ENCODE results near the gene ANKRD40.

Gene ANKRD40

DNA sequence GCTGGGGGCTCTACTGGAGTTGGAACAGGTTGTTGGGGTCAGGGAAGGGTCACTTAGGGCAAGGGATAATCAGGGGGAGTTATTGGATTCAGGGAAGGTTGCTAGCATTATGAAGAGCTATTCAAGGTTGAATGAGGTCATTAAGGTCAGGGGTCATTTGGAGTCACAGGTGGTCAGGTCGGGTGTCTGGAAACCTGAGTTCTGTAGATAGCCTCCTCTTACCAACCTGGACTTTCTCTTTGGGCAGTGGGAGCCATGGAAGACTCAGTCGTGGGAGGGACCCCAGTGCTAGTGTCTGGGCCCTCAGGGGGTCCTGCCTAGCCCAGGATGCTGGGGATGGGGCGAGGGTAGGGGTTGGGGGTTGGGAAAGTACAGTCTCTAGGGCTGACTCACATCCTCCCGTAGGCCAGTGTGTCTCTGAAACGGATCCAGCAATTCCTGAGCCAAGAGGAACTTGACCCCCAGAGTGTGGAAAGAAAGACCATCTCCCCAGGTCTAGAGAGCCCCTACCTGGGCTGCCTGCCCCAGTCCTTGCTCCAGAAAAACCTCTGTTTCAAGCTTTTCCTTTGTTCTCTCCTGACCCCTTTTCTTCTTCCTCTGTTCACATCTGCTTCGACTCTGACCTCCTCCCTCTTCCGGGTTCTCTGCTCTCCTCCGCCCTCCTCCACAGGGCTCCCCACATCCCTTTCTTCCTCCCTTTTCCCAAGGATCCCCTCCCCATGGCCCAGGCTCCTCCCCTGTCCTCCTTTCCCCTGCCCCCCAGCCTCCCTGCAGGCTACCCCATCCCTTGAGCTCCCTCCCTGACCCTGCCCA, 39.5 kb downstream of the ANKRD40 start:
- peak; percentile 50 for DNase-seq (ENCODE audit: low read depth)

DNA sequence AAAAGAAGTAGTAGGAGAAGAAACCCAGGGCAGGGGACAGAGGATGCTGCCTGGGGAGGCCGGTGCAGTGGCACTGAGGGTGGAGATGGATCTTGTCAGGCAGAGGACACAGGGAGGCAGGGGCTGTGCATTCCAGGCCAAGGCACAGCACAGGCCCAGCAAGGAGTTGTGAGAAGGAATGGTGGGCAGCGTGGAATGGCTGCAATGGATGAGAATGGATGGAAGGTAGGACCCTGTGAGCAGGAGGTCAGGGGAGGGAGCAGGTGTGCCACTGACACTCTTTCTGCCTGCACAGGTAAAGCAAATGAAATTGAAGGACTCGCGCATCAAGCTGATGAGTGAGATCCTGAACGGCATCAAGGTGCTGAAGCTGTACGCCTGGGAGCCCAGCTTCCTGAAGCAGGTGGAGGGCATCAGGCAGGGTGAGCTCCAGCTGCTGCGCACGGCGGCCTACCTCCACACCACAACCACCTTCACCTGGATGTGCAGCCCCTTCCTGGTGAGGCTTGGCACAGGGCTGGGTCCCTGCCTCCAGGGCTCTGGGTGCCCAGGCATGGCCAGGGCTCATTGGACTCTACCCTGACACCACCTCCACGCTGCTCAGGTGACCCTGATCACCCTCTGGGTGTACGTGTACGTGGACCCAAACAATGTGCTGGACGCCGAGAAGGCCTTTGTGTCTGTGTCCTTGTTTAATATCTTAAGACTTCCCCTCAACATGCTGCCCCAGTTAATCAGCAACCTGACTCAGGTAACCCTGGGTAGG, 40.3 kb downstream of the ANKRD40 start:
- no peak for DNase-seq (ENCODE audit: low read depth)

DNA sequence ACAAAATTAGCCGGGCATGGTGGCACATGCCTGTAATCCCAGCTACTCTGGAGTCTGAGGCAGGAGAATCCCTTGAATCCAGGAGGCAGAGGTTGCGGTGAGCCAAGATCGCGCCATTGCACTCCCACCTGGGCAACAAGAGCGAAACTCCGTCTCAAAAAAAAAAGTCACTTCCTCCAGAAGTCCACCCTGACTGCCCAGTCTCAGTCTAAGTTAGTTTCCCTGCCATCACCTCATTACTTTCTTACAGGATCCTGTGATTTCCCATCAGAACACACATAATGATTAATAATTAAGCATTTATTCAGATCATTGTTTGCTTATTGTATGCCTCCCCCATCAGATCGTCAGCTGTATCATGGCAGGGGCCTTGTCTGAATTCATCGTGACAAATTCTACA, 41.4 kb downstream of the ANKRD40 start:
- DNase-seq (ENCODE audit: low read depth): no peak

DNA sequence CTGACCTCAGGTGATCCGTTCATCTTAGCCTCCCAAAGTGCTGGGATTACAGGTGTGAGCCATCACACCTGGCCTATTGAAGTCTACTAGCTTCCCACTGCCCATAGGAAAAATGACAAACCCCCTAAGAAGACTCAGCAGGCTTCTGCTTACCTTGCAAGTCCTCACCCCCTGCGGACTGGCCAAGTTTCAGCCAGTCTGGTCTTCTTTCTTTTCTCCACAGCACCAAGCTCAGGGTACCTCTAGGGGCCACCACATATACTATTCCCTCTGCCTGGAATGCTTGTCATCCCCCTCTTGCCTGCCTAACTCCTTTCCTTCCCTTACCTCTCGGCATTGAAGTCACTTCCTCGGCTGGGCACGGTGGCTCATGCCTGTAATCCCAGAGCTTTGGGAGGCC, 41.9 kb downstream of the ANKRD40 start:
- no peak for DNase-seq (ENCODE audit: low read depth)

DNA sequence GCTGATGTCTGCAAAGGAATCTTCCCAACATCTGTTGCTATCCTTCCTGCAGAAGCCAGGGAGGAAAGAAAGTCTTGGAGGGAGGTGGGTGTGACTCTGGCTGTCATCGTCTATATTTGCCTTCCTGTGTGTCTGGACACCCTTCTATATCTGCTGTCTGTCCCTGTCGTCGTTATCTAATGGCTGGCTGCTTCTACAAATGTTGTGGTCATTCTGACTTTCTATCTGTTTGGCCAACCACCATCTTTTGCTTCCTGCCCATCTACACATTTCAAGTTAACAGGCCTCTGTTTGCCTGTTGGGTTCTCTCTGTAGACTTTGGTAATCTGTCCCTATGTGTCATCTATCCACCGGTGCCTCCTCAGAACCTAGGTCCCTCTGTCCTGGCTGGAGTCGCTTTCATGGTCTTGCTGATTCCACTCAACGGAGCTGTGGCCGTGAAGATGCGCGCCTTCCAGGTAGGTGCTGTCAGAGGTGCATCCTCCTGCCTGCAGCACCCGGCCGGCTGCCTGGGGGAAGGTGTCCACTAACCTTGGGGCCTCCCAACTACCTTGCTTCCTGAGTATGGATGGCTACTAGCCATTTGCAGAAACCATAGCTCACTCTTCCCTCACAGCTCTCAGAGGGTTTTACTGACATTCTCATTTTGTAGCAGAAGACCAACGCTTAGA, 42.8 kb downstream of the ANKRD40 start:
- DNase-seq (ENCODE audit: low read depth): no peak

DNA sequence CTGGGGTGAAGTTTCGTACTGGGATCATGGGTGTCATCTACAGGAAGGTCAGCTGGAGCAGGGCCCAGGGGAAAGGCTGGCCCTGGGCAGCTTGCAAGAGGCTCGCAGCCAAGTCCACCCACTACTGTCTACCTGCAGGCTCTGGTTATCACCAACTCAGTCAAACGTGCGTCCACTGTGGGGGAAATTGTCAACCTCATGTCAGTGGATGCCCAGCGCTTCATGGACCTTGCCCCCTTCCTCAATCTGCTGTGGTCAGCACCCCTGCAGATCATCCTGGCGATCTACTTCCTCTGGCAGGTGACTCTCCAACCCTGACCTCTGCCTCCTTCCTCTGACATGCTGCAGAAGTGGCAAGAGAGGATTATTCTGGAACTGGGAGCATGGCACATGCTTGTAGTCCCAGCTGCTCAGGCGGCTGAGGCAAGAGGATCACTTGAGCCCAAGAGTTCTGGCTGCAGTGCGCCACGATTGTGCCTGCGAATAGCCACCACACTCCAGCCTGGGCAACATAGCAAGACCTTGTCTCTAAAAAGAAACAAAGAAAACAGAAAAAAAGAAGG, 43.8 kb downstream of the ANKRD40 start:
- no peak for DNase-seq (ENCODE audit: low read depth)

DNA sequence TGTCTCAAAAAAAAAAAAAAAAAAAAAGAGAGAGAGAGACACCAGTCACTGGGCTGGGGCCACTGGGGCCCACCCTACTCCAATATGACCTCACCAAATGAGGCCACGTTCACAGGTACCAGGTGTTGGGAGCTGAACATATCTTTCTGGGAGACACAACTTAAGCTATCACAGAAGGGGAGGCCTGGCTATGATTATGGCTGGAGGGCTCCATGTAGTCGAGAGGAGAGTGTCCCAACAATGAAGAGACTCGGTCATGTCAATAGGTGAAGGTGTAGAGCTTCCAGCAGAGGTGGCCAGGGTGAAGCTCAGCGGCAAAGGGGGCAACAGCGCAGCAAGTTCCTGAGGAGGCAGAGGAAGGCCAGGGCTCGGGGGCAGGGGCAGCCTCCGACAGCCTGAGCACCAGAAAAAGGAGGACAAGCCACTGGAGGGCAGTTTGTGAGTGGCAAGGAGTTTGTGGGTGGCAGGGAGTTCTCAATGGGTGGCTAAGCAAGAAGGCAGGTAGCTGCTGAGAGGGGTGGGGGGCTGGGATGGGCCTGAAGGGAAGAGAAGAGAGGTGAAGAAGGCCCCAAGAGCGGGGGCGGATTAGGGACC, 45.0 kb downstream of the ANKRD40 start:
- no peak for DNase-seq (ENCODE audit: low read depth)

DNA sequence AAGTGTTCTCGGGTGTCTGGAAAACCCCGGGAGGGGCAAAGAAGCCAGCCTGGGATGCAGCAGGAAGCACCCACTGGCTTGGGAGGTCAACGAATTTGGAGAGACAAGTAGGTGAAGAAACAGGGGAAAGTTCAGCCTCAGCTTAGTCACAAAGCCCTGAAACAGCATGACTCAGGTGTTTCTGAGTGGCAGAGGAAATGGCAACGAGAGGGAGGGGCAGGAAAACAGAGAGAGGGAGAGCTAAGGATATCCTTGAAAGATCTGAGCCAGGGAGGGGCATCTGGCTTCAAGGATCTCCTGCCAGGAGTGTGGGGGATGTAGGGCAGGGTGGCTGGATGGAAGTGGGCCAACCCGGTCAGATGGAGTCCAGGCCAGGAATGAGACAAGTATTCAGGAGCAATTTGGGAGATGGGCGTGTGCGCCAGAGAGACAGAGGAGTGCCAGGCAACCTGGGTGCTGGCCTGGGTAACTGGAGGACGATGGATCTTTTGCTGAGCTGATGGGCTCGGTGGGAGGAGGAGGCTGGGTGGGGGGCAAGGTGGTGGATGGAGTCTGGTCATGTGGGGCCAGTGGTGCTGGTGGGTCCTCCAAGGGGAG, 45.8 kb downstream of the ANKRD40 start:
- DNase-seq (ENCODE audit: low read depth): peak; percentile 89

DNA sequence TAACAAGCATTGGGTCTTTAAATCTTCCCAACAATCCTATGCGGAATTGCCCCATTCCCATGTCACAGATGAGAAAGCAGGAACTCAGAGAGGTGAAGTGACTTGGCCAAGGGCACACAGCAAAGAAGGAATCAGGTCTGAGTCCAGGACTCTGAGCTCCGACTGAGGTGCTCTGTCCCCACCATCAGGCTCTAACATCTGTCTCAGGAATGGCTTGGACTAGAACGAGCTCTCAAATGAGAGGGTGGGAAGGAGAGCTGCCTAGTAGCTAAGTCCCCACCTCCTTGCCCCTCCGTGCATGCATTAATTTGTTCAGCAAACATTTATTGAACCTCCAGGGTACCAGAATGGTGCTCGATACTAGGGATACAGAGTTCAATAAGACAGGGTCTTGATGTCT, 46.4 kb downstream of the ANKRD40 start:
- no peak for DNase-seq (ENCODE audit: low read depth)

DNA sequence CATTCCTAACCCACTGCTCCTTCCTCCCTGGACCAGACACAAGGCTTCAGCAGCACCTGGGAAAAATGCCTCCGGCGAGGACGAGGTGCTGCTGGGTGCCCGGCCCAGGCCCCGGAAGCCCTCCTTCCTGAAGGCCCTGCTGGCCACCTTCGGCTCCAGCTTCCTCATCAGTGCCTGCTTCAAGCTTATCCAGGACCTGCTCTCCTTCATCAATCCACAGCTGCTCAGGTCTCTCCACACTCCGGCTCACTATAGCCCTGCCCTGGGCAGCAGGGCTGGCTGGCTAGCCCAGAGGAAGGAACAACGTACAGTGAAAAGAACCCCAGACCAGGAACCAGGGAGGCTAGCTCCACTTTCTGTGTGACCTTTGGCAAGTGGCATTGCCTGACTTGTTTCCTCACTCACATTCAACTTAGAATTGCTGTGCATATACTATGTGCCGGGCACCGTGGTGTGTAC, 46.8 kb downstream of the ANKRD40 start:
- DNase-seq (ENCODE audit: low read depth): no peak

DNA sequence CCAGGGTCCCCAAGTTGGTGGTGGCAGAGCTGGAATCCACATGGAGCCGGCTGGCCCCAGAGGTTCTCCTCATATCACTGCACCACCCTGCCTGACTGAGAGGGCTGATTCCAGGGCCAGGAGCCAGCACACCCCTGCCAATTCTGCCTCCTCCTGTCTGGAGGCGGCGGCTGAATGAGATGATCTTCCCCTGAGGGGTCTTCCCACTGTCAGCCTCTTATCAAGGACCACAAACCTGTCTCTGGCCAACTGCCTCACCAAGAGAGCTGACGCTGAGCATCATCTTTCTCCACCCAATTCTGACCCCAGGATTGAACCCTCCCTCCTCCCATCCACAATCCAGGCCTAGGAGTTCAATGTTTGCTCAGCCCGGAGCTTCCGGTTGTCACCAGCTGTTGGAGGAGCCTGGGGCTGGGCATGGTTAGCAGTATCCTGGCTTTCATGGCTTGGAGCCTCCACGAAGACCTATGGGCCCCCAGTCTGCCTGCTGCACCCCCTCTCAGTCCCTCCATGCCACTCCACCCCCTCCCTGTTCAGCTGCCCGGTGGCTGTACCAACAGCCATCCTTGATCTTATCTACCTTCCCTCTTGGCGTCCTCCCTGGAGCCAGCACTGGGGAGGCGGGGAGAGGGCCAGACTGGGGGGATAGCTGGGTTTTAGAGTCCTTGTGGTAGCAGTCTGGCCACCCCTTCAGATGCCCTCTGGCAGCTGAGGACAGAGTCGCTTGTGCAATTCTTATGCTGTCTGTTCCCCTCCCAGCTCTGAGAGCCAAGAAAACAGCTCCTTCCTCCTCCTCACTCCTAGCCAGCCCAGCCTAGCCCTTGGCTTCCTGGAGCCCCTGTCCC, 47.5 kb downstream of the ANKRD40 start:
- peak; percentile 32 for DNase-seq (ENCODE audit: low read depth)

DNA sequence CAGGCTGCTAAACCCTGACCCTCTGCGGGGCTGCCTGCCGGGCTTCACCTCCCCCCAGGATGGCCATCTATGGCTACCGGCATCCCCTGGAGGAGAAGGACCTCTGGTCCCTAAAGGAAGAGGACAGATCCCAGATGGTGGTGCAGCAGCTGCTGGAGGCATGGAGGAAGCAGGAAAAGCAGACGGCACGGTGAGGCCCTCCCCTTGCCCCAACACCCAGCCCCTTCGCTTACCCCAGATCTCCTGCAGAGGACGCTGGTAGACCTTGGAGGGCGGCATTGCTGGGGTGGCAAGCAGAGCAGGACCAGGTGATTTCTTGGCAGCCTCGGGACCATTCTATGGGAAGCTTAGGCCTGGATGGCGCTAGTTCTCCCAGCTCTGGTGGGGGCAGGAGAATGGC, 48.5 kb downstream of the ANKRD40 start:
- DNase-seq (ENCODE audit: low read depth): no peak

DNA sequence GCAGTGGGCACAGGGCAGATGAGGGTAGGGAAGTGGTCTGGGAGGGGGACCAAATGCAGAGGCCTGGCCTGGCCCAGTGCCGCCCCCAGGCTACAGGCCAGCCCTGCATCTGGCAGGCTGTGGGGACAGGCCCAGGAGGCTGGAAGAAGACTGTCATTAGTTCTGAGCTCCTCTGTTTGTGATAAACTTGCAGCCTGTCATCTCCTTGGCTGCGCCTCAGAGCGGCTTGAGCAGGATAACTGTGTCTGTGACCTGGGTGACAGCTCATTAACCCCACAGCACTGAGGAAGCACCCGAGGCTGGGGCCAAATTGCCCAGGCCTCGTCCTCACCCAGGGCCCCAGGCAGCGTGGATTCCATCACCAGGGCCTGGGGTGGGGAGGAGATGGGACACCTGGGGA, 49.1 kb downstream of the ANKRD40 start:
- no peak for DNase-seq (ENCODE audit: low read depth)

DNA sequence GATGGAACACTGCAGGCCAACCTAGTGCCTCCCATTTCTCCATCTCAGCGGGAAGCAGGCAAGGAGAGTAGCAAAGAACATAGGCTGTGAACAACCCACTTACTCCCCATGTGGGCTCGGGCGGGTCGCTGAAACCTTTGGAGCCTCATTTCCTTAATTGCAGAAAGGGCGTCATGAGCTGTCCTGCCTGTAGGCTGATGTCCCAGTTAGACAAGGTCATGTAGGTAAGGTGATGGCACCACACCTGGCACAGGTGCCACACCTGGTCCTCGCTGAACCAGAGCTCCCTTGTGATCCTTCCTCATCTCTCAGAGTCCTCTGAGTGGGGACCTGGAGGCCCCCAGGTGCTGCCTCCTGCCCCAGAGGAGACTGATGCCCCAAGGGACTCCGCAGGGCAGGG, 50.1 kb downstream of the ANKRD40 start:
- no peak for DNase-seq (ENCODE audit: low read depth)

DNA sequence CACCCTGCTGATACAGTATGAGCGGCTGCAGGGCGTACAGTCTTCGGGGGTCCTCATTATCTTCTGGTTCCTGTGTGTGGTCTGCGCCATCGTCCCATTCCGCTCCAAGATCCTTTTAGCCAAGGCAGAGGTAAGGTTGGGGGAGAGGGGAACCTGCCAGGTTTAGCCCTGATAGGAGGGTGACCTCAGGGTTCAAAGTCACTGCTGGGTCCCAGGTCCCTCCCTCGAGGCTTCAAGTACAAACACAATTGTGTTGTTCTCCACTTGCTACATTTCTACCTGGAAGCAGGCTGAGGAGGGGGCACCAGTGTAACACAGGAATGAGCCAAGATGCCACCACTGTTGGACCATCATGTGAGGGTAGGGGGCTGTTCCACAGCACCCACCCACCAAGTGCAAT, 50.7 kb downstream of the ANKRD40 start:
- no peak for DNase-seq (ENCODE audit: low read depth)

DNA sequence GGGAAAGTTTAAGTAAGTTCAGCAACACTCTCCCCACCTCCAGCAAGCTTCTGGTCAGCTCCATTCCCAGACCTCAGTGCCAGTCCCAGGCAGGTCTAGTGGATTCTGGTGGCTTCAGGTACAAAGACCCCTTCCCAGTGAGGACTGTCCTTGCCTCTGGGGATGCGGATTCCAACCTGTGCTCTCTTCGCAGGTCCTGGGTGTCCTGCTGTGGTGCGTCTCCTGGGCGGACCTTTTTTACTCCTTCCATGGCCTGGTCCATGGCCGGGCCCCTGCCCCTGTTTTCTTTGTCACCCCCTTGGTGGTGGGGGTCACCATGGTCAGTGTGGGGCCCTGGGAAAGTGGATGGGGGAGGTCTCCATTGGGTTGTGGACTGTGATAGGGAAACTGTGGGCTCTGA, 51.2 kb downstream of the ANKRD40 start:
- DNase-seq (ENCODE audit: low read depth): no peak

DNA sequence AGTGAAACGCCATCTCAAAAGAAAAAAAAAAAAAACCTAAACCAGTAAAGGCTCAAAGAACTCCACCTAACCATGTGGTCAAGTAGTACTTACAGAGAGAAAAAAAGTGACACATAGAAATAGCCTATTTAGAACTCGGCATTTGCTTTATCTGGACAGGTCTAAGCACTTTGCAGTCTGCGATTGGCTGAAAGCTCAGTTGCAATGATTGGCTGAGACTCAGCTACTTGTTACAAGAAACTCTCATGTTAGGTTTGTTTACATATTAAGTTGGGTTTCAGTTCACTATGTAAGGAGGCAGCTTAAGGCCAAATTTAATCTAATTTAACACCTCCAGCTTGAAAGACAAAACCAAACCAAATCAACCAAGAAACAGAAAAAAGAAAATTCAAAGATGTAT, 54.0 kb downstream of the ANKRD40 start:
- no peak for DNase-seq (ENCODE audit: low read depth)

DNA sequence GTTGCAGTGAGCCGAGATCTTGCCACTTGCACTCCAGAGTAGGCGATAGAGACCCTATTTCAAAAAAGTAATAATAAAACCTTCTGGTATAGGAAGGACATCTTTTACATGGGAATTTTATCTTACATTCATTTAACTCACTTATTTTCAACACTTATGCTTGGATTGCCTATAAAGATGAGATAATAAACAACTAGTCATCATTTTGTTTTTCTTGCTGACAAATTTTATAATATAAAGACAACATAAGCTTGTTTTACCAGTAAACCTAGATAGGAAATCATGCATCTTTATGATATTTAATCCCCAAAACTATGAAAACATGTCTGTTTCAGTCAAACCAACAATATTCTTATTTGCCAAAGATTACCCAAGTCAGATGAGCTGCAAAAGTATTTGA, 56.1 kb downstream of the ANKRD40 start:
- DNase-seq (ENCODE audit: low read depth): no peak

DNA sequence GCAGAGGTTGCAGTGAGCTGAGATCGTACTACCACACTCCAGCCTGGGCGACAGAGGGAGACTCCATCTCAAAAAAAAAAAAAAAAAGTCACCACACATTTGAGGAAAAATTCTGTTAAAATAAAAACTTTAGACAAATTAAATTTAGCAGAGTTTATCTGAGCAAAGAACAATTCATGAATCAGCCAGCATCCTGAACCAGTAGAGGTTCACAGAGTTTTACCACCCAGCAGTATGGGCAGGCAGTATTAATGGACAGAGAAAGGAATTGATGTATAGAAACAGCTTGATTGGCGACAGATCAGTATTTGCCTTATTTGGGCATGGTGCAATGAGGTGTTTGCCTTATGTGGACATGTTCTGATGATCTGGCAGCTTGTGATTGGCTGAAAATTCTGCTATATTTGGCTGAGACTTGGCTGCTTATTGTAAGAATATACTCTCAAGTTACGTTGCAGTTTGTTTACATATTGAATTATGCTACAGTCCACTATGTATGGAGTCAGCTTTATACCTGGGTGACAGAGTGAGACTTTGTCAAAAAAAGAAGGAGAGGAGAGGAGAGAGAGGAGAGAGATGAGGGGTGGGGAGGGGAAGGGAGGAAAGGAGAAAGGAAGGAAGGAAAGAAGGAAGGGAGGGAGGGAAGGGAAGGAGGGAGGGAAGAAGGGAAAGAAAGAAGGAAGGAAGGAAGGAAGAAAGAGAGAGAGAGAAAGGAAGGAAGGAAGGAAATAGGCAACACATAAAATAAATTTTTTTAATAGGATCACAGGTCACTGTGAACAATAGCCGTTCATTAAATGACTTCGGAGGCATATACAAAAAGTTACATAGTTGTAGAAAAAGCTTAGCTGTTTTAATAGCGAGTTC, 58.4 kb downstream of the ANKRD40 start:
- DNase-seq (ENCODE audit: low read depth): peak; percentile 49

DNA sequence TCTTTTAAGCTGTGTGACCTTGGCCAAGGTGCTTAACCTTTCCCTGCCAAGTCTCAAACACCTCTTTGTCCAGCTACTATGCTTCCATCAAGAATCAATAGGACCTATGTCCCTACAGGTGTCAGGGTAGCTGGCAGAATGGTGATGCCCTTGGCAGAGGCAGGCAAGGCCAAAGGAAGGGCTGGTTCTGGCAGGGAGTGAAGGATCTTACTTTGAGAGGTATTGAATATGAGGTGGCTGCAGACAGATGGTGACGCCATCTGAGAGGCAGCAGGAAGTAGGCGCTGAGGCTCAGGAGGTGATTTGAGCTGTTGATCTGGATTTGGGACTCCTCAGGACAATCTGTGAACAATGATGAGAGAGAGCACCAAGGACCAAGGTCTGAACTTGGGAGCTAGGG, 60.5 kb downstream of the ANKRD40 start:
- DNase-seq (ENCODE audit: low read depth): no peak

Data from iris pigment epithelial cell (primary cell).